ENCODE results near the gene RGS6.

Gene RGS6

GRCh38 chr14:72443256-72443655 is 511.0 kb downstream of the RGS6 start:
- Histone ChIP-seq H3K36me3 (no peaks in the 10 kb centered on the region), H3K4me3 (ENCODE audit: low read depth in 1 of 2, low read length in 1 of 2) (no peak overlapping the region), H3K27ac (no peak overlapping the region), H3K9me3 (no peaks in the 10 kb centered on the region), H3K4me1 (ENCODE audit: control insufficient read depth in 1 of 2, insufficient read depth in 1 of 2, low read depth in 1 of 2, low read length in 1 of 2) (no peaks in the 10 kb centered on the region), H3K27me3 (peaks cover 14% of the 10 kb centered on the region)
- TF ChIP-seq CTCF (IDR thresholded peaks at IDR 0.05), result no peak

GRCh38 chr14:72443991-72444441 is 511.8 kb downstream of the RGS6 start:
- no peak overlapping the region for H3K4me3 ChIP-seq (ENCODE audit: low read depth in 1 of 2, low read length in 1 of 2)
- H3K4me1 ChIP-seq (ENCODE audit: control insufficient read depth in 1 of 2, insufficient read depth in 1 of 2, low read depth in 1 of 2, low read length in 1 of 2), result no peaks in the 10 kb centered on the region
- TF ChIP-seq CTCF (IDR thresholded peaks at IDR 0.05), result no peak
- H3K27ac ChIP-seq, result no peak overlapping the region
- H3K9me3 ChIP-seq, result no peaks in the 10 kb centered on the region
- H3K27me3 ChIP-seq, result peaks cover 10% of the 10 kb centered on the region
- no peaks in the 10 kb centered on the region for H3K36me3 ChIP-seq

GRCh38 chr14:72444701-72445100 is 512.5 kb downstream of the RGS6 start:
- Histone ChIP-seq H3K4me3 (ENCODE audit: low read depth in 1 of 2, low read length in 1 of 2) (no peak overlapping the region), H3K9me3 (no peaks in the 10 kb centered on the region), H3K36me3 (no peaks in the 10 kb centered on the region), H3K27me3 (peaks cover 3% of the 10 kb centered on the region), H3K4me1 (ENCODE audit: control insufficient read depth in 1 of 2, insufficient read depth in 1 of 2, low read depth in 1 of 2, low read length in 1 of 2) (no peaks in the 10 kb centered on the region), H3K27ac (no peak overlapping the region)
- TF ChIP-seq CTCF (IDR thresholded peaks at IDR 0.05), result no peak

GRCh38 chr14:72448212-72448611 is 516.0 kb downstream of the RGS6 start:
- Histone ChIP-seq H3K27me3 (peaks cover 28% of the 10 kb centered on the region), H3K36me3 (no peaks in the 10 kb centered on the region), H3K4me1 (ENCODE audit: control insufficient read depth in 1 of 2, insufficient read depth in 1 of 2, low read depth in 1 of 2, low read length in 1 of 2) (no peaks in the 10 kb centered on the region), H3K27ac (no peak overlapping the region), H3K9me3 (no peaks in the 10 kb centered on the region), H3K4me3 (ENCODE audit: low read depth in 1 of 2, low read length in 1 of 2) (no peak overlapping the region)
- TF ChIP-seq CTCF (IDR thresholded peaks at IDR 0.05), result no peak

- Histone ChIP-seq H3K4me1 (ENCODE audit: control insufficient read depth in 1 of 2, insufficient read depth in 1 of 2, low read depth in 1 of 2, low read length in 1 of 2) (no peaks in the 10 kb centered on the region), H3K9me3 (no peaks in the 10 kb centered on the region), H3K27ac (no peak overlapping the region), H3K4me3 (ENCODE audit: low read depth in 1 of 2, low read length in 1 of 2) (no peak overlapping the region), H3K36me3 (no peaks in the 10 kb centered on the region), H3K27me3 (peaks cover 28% of the 10 kb centered on the region)
- no peak for TF ChIP-seq CTCF (IDR thresholded peaks at IDR 0.05)
Measured at GRCh38 chr14:72450473-72451044, 518.3 kb downstream of the RGS6 start.

Measured in neutrophil (primary cell).